HG03280 (cell line): ENCODE data around the gene RPS6KB1.
"Not testable (repeated sequence)": the region's sequence is repeated elsewhere in the genome, so short reads cannot be mapped to it uniquely, and the experiment has no call there.

Experiments
- ATAC-seq: cut with Tn5 transposase; IDR thresholded peaks from one replicate; pipeline ENCODE4 v1.9.1; 2021; ENCODE audit warnings: mild to moderate bottlenecking, moderate library complexity; ENCODE audit not compliant: unreplicated experiment

The RPS6KB1 gene

DNA sequence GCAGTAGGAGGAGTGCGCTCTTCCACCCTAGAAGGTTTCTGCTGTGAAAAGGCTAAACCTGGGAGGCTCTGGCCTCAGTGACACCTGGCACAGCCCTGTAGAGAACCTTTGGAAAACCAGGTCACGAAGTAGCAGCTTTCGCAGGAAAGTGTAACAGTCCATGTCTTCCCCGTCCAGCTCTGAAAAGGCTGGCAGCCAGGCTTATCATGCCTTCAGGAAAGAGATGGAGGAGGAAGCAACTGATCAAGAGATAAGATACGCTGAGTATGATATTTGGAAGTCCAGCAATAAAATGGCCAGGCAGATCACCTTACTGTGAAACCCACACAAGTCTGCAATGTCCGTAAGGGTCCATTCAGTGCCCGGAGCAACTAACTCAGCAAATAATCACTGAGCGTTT is 22.4 kb upstream of the RPS6KB1 start:
- no peak for ATAC-seq

DNA sequence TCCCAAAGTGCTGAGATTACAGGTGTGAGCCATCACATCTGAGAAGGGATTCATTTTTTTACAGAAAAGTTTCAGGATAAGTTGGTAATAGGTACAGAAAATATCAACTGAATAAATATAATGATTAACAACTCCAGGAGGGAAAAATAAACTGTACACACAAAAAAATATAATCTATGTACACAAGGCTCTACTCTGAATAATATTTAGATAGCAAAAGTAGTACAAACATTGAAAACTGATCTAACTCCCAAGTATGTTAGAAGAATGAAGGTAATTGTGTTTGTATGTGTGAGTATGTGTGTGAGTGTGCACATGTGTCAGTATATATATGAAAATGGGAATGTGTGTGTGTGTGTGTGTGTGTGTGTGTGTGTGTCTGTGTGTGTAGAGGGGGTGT is 20.6 kb upstream of the RPS6KB1 start:
- no peak for ATAC-seq

DNA sequence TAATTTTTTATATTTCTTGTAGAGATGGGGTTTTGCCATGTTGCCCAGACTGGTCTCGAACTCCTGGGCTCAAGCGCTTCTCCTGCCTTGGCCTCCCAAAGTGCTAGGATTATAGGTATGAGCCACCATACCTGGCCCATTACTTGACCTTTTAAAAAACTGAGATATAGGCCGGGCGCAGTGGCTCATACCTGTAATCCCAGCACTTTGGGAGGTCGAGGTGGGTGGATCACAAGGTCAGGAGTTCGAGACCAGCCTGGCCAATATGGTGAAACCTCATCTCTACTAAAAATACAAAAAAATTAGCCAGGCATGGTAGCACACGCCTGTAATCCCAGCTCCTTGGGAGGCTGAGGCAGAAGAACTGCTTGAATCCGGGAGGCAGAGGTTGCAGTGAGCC is 19.5 kb upstream of the RPS6KB1 start:
- not testable (repeated sequence) for ATAC-seq

DNA sequence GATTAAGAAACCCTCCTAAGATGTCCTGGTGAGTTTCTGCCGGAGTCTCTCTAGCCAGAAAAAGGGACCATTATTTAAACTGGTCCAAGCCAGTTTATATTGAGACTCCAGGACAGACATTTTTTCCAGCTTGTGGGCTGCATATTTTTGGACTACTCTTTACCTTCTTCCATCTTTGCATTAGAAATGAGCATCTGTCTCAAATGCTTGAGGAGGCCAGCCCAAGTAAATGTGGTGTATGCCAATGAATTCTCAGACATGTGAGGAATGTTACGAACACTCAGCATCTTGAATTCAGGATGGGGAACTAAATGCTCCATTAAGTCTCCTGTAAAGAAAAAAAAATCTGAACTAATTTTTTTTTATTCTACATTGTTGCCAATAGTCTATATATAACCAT is 18.5 kb upstream of the RPS6KB1 start:
- no peak for ATAC-seq

DNA sequence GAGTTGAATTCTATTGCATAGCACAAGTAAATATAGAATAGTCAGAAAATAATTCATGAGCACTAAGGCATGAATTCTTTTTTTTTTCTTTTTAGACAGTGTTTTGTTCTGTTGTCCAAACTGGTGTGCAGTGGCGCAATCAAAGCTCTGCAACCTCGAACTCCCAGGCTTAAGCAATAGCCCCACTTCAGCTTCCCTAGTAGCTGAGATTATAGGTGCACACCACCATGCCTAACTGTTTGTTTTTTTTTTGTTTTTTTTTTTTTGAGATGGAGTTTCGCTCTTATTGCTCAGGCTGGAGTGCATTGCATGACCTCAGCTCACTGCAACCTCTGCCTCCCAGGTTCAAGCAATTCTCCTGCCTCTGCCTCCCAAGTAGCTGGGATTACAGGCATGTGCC is 16.8 kb upstream of the RPS6KB1 start:
- ATAC-seq = no peak

DNA sequence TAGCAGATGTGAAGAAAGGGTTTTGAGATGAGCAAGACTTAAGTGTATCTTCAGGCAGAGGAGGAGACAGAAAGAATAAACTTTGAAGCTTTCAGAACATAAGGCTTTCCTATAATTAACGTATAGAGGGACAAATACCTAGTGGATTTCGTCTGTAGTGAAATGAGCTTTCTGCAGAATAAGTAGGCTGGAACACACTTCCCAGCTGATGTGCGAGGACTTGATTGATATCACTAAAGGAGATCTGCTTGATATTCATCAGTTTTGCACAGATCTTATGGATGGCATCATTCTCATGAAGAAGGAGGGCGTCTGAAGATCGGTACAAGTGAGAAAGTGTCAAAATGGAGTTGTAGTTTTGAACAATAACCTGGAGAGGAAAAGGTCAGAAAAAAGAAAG is 15.0 kb upstream of the RPS6KB1 start:
- ATAC-seq = no peak

DNA sequence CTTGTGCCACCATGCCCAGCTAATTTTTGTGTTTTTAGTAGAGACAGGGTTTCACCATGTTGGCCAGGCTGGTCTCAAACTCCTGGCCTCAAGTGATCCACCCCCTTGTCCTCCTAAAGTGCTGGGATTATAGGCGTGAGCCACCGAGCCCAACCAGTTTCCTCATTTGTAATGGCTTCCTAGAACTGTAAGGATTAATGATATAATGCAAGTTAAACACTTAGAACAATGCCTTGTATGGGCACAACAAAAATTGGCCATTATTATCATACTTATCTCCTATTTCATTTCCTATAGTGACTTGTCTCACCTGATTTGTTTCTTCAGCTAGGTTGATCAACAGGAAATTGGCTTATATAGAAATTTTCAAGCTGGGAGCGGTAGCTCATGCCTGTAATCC is 14.3 kb upstream of the RPS6KB1 start:
- no peak for ATAC-seq

DNA sequence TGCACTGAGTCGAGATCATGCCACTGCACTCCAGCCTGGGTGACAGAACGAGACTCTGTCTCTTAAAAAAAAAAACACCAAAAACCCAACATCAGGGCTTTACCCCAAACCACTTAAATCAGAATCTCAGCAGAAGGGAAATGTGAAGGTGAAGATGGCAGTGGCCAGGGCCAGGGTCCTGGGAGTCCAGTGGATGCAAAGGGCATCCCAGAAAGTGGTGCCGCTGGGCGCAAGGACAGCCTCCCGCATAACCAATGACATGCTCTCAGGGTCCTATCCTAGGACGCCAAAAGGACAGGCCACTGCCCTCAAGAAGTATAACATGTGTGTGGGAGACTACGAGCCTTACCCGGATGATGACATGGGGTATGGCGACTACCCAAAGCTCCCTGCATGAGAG is 8.1 kb upstream of the RPS6KB1 start:
- ATAC-seq = no peak

DNA sequence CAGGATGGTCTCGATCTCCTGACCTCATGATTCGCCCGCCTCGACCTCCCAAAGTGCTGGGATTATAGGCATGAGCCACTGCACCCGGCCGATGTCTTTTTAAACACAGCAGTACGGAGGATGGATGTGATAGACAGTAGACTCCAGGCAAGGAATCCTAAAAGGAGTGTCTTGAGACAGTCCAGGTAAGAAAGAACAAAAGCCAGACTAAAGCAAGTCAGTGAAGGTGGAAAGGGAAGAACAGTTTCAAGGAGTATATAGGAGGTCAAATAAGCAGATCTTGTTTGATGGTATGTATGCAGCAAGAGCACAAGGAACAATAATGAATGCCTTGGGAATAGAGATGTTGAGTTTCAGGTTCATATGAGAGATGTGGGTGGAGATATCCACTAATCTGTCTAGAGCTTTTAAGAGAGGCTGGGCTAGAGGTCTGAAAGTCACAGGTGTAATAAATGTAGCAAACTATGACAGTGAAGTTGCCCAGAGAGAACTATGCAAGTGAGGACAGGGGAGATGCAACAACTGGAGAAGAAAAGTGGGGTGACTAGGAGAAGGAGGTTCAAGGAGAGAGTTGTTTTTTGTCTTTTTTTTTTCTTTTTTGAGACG is 4.7 kb upstream of the RPS6KB1 start:
- no peak for ATAC-seq

DNA sequence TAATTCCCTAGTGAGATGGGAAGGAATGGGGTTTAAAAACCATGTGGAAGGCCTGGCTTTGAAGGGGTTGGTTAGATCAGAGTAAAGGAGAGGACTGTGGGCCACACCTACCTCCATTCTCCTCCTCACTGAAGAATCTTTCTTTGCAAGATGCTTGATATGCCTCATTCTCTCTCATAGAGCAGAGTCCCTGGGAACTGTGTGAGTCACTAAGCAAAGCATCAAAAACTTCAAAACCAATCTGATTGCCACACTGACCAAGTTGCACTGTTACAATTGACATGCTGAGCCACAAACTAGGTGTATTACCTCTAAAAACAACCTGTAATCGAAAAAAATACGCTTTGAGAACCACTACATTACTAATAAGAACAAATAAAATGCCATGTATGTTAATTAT is 2.2 kb upstream of the RPS6KB1 start:
- no peak for ATAC-seq

DNA sequence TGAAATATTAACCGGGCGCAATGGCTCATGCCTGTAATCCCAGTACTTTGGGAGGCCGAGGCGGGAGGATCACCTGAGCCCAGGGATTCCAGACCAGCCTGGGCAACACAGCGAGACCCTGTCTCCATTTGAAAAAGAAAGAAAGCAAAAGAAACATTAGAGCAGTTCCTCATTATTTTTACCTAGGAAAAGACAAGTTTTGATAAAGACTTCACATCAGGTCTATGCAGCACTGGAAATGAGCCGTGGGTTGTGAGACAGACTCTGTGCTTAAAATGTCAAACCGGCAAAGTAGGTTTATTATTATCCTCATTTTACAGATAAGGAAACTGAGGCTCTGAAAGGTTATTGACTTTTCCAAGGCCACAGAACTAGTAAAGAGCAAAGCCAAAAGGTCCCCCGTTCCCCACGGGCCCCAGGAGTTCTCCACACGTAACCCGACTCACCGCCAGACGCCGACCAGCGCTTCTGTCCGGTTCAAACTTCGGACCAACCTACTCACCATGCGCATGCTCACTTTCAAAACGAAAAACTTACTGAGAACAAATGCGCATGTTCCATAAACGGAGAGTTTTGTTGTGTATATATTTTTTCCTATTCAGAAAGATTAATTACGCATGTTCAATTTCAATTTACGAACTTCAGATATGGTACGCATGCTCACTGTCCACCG is 534 bp upstream of the RPS6KB1 start:
- ATAC-seq = peak; percentile 46

DNA sequence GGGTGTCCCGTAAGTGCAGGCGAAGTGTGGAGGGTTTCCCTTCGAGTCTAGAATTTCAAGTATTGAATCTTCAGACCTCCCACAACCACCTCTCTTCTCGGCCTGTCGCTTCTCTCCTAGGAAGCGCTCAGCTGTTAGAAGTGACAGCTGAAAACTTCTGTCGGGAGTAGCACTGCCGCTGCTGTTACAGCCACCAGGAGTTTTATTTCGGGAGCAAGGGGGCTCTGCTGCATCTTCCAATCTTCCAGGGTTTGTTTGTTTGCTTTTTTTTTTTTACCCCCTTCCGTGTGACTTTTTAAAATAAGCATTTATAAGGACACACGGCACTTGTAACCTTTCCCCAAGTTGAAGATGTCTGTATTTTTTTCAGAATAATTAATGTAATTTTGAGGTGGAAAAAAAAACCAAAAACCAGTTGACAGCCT is 767 bp downstream of the RPS6KB1 start:
- ATAC-seq = peak; percentile 2

DNA sequence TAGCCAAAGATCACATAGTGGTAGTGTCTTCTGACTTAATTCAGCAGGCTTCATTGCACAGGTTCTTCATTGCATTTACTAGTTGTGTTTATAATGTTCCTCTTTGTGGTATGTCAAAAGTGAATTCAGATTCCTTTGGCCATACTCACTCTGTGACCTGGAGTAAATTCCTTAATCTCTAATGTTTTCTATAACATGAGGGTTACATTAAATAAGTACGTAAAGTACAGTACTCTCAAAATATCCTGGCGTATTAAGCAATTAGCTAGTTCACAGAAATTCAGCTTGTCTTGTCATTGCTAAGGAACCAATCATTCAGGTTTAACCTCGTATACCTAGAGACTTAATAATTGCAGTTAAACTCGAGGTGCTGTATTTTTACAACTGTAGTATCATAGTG is 4.2 kb downstream of the RPS6KB1 start:
- no peak for ATAC-seq

DNA sequence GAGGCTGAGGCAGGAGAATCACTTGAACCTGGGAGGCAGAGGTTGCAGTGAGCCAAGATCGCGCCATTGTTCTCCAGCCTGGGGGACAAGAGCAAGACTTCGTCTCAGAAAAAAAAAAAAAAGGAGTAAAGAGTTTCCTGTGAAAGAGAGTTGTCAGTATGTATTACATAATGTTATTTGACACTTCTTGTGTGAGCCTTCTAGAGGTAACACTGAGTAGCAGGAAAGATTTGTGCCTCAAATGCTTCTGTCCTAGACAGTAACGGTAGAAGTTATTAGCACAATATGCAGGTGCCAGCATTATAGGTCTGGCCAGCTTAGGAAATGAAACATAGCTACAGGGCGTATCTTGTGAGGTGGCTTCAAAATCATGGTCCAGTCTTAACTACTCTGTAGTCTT is 6.2 kb downstream of the RPS6KB1 start:
- no peak for ATAC-seq

DNA sequence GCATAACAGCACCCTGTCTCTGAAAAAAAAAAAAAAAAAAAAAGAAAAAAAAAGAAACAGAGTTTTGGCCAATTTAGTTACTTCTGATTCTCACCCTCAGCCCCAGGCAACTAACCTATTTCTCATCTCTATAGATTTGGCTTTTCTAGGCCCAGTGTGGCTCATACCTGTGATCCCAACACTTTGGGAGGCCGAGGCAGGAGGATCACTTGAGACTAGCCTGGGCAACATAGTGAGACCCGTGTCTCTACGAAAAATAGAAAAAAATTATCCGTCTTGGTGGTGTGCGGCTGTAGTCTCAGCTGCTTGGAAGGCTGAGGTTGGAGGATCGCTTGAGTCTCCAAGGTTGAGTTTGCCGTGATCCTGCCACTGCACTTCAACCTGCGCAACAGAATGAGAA is 8.7 kb downstream of the RPS6KB1 start:
- ATAC-seq = no peak

DNA sequence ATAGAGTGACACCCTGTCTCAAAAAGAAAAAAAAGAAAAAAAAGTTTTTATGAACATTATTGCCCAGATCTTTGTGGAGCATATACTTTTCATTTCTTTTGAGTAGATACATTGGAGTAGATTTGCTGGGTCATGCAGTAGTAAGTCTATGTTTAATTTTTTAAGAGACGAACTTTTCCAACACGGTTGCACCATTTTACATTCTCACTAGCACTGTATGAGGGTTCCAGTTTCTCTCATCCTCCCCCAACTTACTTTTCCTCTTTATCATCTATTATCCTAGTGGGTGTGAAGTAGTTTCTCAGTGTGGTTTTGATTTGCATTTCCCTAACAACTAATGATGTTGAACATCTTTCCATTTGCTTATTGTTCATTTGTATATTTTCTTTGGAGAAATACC is 10.5 kb downstream of the RPS6KB1 start:
- ATAC-seq = no peak

DNA sequence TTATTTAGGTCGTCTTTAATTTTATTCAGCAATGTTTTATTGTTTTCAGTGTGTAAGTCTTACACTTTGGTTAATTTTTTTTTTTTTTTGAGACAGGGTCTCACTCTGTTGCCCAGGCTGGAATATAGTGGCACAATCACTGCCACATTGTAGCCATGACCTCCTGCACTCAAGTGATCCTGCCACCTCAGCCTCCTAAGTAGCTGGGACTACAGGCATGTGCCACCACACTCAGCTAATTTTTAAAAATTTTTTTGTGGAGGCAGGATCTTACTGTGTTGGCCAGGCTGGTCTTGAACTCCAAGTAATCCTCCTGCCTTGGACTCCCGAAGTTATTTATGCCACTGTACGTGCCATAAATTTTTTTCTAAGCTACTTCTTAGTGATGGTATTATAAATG is 14.5 kb downstream of the RPS6KB1 start:
- no peak for ATAC-seq

DNA sequence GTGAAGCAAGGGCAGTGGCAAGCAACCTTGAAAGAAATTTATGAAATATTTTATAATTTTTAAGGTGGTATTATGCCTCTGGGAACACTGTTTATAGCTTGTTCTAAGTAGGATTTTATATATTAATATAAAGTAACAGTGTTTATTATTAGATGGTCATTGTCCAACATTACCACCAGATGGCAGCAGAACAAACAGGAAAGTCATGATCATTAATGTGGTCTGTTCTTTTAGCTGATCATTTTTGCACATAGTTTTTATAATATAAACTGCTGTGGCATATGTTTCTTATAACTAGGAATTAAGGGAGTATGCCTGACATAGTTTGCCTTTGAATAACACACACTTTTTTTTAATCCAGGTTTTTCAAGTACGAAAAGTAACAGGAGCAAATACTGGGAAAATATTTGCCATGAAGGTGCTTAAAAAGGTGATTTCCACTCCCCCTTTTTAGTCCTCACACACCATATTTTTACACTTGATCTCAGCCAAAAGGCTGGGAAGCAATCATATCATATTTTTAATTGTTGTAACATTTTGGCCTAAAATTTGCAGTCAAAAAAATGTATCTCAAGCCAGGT is 21.4 kb downstream of the RPS6KB1 start:
- no peak for ATAC-seq

DNA sequence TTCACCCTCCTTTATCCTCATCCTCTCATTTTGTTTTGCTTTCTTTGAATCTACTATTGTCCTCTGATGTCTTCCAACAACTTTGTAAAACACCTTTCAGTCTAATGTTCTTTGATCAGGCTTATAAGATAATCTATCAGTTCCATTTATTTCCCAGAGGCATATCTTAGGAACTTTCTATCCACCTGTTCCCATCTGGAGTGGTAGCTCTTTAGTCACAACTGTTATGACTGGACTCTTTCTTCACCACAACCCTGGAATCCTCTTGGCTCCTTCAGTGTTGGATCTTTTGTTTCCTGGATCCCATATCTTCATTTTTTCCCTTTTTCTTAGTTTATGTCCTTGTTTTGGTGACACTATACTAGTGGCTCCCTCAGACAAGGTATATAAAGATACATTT is 23.5 kb downstream of the RPS6KB1 start:
- no peak for ATAC-seq

DNA sequence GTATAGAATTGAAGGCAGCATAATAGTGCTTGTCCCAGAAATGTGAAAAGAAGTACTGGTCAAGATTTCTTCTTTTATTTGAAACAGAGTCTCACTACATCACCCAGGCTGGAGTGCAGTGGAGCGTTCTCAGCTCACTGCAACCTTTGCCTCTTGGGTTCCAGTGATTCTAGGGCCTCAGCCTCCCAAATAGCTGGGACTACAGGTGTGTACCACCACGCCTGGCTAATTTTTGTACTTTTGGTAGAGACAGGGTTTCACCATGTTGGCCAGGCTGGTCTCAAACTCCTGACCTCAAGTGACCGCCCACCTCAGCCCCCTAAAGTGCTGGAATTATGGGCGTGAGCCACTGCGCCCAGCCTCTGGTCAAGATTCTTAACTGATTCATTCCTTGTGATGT is 27.7 kb downstream of the RPS6KB1 start:
- not testable (repeated sequence) for ATAC-seq

DNA sequence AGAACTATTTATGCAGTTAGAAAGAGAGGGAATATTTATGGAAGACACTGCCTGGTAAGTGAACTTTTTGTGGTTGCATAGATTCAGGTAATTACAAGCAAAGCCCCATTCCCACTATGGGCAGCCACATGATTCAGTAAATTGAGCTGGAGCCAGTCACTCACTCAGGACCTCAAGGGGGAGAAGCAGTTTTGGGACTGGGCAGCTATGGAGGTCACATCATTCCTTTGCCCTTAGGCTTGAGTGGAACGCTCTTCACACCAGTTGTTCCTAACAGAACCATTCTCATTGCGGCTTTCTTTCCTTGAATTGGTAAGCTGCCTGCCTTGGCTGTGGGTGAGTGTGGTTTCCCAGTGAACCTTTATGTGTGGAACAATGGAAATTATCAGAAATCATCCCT is 37.2 kb downstream of the RPS6KB1 start:
- ATAC-seq = not testable (repeated sequence)

DNA sequence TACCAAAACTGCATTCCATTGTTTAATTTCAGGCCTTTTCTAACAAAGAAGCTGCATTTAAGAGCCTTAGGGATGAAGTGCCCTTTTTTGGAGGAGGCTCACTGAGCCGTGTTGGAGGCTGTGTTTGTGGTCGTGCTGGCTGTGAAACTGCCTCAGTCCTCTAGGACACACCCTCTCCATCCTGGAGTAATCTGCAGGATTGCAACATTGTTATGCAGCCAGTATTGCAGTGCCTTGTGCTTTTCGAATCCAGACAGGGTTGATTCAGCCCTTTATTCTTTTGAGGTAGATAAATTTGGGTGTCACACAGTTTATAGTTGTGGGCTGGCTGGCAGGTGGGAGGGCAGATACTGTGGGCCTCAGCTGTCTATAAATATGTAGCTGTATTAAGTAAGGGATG is 37.8 kb downstream of the RPS6KB1 start:
- not testable (repeated sequence) for ATAC-seq

DNA sequence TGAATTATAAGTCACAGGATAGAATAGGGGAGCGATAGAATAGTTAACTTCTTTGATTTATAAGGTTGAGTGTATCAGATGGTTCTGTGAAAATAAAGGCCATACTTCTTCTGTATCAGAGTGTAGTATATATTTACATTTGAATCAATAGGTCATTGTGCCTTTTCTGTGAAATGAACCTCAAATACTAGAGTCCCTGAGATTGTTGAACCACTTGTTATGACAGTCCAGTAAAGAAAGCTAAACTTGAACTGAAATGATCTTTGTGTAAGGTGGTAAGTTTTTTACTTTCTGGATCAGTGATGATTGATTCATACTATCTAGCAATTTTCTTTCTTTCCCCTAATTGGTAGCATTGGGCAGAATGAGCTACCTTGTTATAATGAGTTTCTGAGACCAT is 40.4 kb downstream of the RPS6KB1 start:
- ATAC-seq = not testable (repeated sequence)
